ENCODE measurements around the gene ELMO3.

The ELMO3 gene

GRCh38 chr16:67226804-67227566 lies 28.1 kb downstream of the ELMO3 start, which contains the start of gene TMEM208:
Gene TMEM208, plus strand, starts transcription at chr16:67227130. Its CDS starts 89 bp downstream, at chr16:67227219.
- DNase-seq, result peak; percentile 97

GRCh38 chr16:67227567-67227921 lies 28.6 kb downstream of the ELMO3 start:
- DNase-seq, result no peak

- DNase-seq, result no peak
Observed at GRCh38 chr16:67228034-67228785, 29.3 kb downstream of the ELMO3 start.

- DNase-seq, result no peak
Observed at GRCh38 chr16:67228905-67229304, 30.0 kb downstream of the ELMO3 start.

GRCh38 chr16:67229906-67230808 lies 31.2 kb downstream of the ELMO3 start:
- no peak for DNase-seq

GRCh38 chr16:67230809-67231660 lies 32.1 kb downstream of the ELMO3 start:
- DNase-seq, result no peak

- no peak for DNase-seq
Observed at GRCh38 chr16:67233596-67233995, 34.7 kb downstream of the ELMO3 start.

- DNase-seq, result no peak
Observed at GRCh38 chr16:67234180-67234597, 35.3 kb downstream of the ELMO3 start.

GRCh38 chr16:67235816-67236562 lies 37.1 kb downstream of the ELMO3 start:
- DNase-seq, result no peak

- DNase-seq, result peak; percentile 38
Observed at GRCh38 chr16:67236563-67237395, 37.8 kb downstream of the ELMO3 start.

- DNase-seq, result no peak
Observed at GRCh38 chr16:67237396-67238277, 38.7 kb downstream of the ELMO3 start.

GRCh38 chr16:67238278-67238575 lies 39.3 kb downstream of the ELMO3 start:
- DNase-seq, result no peak

- DNase-seq, result no peak
Observed at GRCh38 chr16:67238806-67239470, 40.0 kb downstream of the ELMO3 start.

GRCh38 chr16:67240506-67240905 lies 41.6 kb downstream of the ELMO3 start:
- no peak for DNase-seq

GRCh38 chr16:67241008-67241900 lies 42.3 kb downstream of the ELMO3 start:
- no peak for DNase-seq

GRCh38 chr16:67242138-67242730 lies 43.3 kb downstream of the ELMO3 start:
- no peak for DNase-seq

GRCh38 chr16:67243481-67243880 lies 44.5 kb downstream of the ELMO3 start:
- no peak for DNase-seq

Data from activated gamma-delta T cell treated with Interleukin-2 at 50 U/mL for 16 hours (primary cell).